Mesodermal cell (in vitro differentiated cells): ENCODE measurements around the gene MAN1C1.

ENCODE experiments used
- H3K27ac ChIP-seq: 2 replicates; pipeline ENCODE4 v1.7.0; 2013; ENCODE audit warnings: mild to moderate bottlenecking, low read depth, low read length, moderate library complexity; ENCODE audit not compliant: severe bottlenecking
- H3K36me3 ChIP-seq: 2 replicates; pipeline ENCODE4 v1.7.1; 2013; ENCODE audit warnings: mild to moderate bottlenecking, low read length, moderate library complexity; ENCODE audit not compliant: control insufficient read depth, insufficient read depth
- H3K4me1 ChIP-seq: one replicate; pipeline ENCODE4 v1.7.1; 2013; ENCODE audit warnings: mild to moderate bottlenecking, low read length; ENCODE audit not compliant: insufficient read depth, control insufficient read depth, poor library complexity, severe bottlenecking
- H3K4me3 ChIP-seq: 2 replicates; pipeline ENCODE4 v1.7.0; 2013; ENCODE audit warnings: low read length, control low read depth, mild to moderate bottlenecking; ENCODE audit not compliant: insufficient read depth, poor library complexity, severe bottlenecking; ENCODE audit errors: extremely low read depth
- H3K9me3 ChIP-seq: 2 replicates; pipeline ENCODE4 v1.7.1; 2013; ENCODE audit warnings: mild to moderate bottlenecking, low read length, moderate library complexity; ENCODE audit not compliant: control insufficient read depth
- WGBS, 2 experiments: methylation state at CpG; one replicate each; pipeline ENCODE4 v1.1.5; 2013; ENCODE audit warnings: missing lambda C conversion rate in 2 of 2; ENCODE audit not compliant: insufficient coverage in 2 of 2; 5-methylcytosine and 5-hydroxymethylcytosine counted together

Gene MAN1C1

GRCh38 chr1:25724966-25725365, 108.4 kb downstream of the MAN1C1 start:
- Histone ChIP-seq H3K9me3 (no peaks in the 10 kb centered on the region), H3K4me1 (peaks cover 6% of the 10 kb centered on the region), H3K27ac (no peak overlapping the region), H3K36me3 (no peaks in the 10 kb centered on the region), H3K4me3 (no peak overlapping the region)
- WGBS, 2 experiments, result 72 to 96% methylated on average over 2 of the region's 2 CpGs

GRCh38 chr1:25725482-25725881, 108.9 kb downstream of the MAN1C1 start:
- WGBS, 2 experiments, result 78 to 87% methylated on average over 8 of the region's 8 CpGs
- no peak overlapping the region for H3K27ac ChIP-seq
- H3K4me1 ChIP-seq, result peaks cover 6% of the 10 kb centered on the region
- H3K36me3 ChIP-seq, result no peaks in the 10 kb centered on the region
- H3K9me3 ChIP-seq, result no peaks in the 10 kb centered on the region
- H3K4me3 ChIP-seq, result no peak overlapping the region

- Histone ChIP-seq H3K36me3 (no peaks in the 10 kb centered on the region), H3K4me1 (peaks cover 6% of the 10 kb centered on the region), H3K9me3 (no peaks in the 10 kb centered on the region), H3K4me3 (no peak overlapping the region), H3K27ac (no peak overlapping the region)
- WGBS, 2 experiments, result 91% methylated on average over 5 to 6 of the region's 8 CpGs
Observed at GRCh38 chr1:25727088-25727487, 110.5 kb downstream of the MAN1C1 start.

GRCh38 chr1:25727635-25728286, 111.2 kb downstream of the MAN1C1 start:
- WGBS, 2 experiments, result 62 to 66% methylated on average over 8 to 11 of the region's 12 CpGs
- Histone ChIP-seq H3K4me3 (no peak overlapping the region), H3K36me3 (no peaks in the 10 kb centered on the region), H3K9me3 (no peaks in the 10 kb centered on the region), H3K27ac (peak overlapping the region; percentile 45), H3K4me1 (peaks cover 6% of the 10 kb centered on the region)

- H3K9me3 ChIP-seq, result no peaks in the 10 kb centered on the region
- H3K4me1 ChIP-seq, result peaks cover 6% of the 10 kb centered on the region
- WGBS, 2 experiments, result 84 to 94% methylated on average over 8 to 9 of the region's 11 CpGs
- H3K4me3 ChIP-seq, result no peak overlapping the region
- no peak overlapping the region for H3K27ac ChIP-seq
- H3K36me3 ChIP-seq, result no peaks in the 10 kb centered on the region
Observed at GRCh38 chr1:25728301-25728935, 111.8 kb downstream of the MAN1C1 start.

GRCh38 chr1:25729045-25729444, 112.5 kb downstream of the MAN1C1 start:
- Histone ChIP-seq H3K27ac (no peak overlapping the region), H3K36me3 (no peaks in the 10 kb centered on the region), H3K4me3 (no peak overlapping the region), H3K9me3 (no peaks in the 10 kb centered on the region), H3K4me1 (peaks cover 6% of the 10 kb centered on the region)
- WGBS, 2 experiments, result 79 to 90% methylated on average over 3 to 4 of the region's 4 CpGs

GRCh38 chr1:25729790-25730644, 113.4 kb downstream of the MAN1C1 start:
- H3K27ac ChIP-seq, result no peak overlapping the region
- 85 to 88% methylated on average over 9 to 10 of the region's 12 CpGs for WGBS, 2 experiments
- no peak overlapping the region for H3K4me3 ChIP-seq
- no peaks in the 10 kb centered on the region for H3K9me3 ChIP-seq
- H3K36me3 ChIP-seq, result no peaks in the 10 kb centered on the region
- peaks cover 6% of the 10 kb centered on the region for H3K4me1 ChIP-seq

GRCh38 chr1:25731148-25731547, 114.6 kb downstream of the MAN1C1 start:
- 90% methylated on average over 4 to 5 of the region's 5 CpGs for WGBS, 2 experiments
- Histone ChIP-seq H3K27ac (no peak overlapping the region), H3K9me3 (no peaks in the 10 kb centered on the region), H3K4me3 (no peak overlapping the region), H3K36me3 (no peaks in the 10 kb centered on the region), H3K4me1 (peaks cover 6% of the 10 kb centered on the region)

GRCh38 chr1:25731626-25732370, 115.2 kb downstream of the MAN1C1 start:
- no peak overlapping the region for H3K27ac ChIP-seq
- WGBS, 2 experiments, result 83 to 94% methylated on average over 1 to 3 of the region's 4 CpGs
- H3K4me3 ChIP-seq, result no peak overlapping the region
- peaks cover 6% of the 10 kb centered on the region for H3K4me1 ChIP-seq
- no peaks in the 10 kb centered on the region for H3K9me3 ChIP-seq
- no peaks in the 10 kb centered on the region for H3K36me3 ChIP-seq

- H3K4me1 ChIP-seq, result no peaks in the 10 kb centered on the region
- 83 to 88% methylated on average over 2 to 3 of the region's 4 CpGs for whole genome bisulfite sequencing, 2 experiments
- no peaks in the 10 kb centered on the region for H3K9me3 ChIP-seq
- no peak overlapping the region for H3K4me3 ChIP-seq
- H3K36me3 ChIP-seq, result no peaks in the 10 kb centered on the region
- H3K27ac ChIP-seq, result no peak overlapping the region
Observed at GRCh38 chr1:25732821-25733220, 116.2 kb downstream of the MAN1C1 start.
